NCI-H524 (cell line): ENCODE data around the gene LHX4.
A peak's percentile ranks its signal among the peaks of the same experiment; 100 is the strongest.

ENCODE experiments used
- DNase-seq, 2 experiments: peaks; one replicate each; lab custom pipeline; 2025; lab: John Stamatoyannopoulos, UW

The LHX4 gene

GRCh38 chr1:180229483-180230415 is at the start of gene LHX4:
LHX4 (plus strand) TSS chr1:180230264; CDS start chr1:180230530, 266 bp downstream.
- peak in 1 of 2 experiments; percentile 76 for DNase-seq

DNA sequence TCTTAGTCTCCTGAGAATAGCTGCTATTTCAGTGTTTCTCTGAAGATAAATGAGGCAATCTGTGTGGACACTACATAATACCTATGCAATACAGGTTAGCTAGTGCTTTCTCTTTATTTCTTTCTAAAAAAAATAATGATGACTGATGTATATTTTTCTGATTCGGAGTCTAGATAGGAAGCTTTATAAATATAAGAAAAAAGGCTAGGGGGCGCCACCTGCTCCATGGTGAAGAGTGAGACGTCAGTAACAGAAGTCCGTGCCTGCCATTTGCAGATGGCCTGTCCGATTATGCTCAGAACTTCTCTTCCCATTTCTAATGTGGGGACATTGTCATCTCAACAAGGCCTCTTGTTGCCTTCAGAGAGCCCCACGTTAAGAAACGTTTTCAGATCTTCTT is 49.0 kb upstream of the LHX4 start:
- peak in 1 of 2 experiments; percentile 38 for DNase-seq

- peak in 1 of 2 experiments; percentile 30 for DNase-seq
These were observed 47.9 kb upstream of the LHX4 start for GRCh38 chr1:180181996-180182642.

GRCh38 chr1:180182643-180183311 is 47.3 kb upstream of the LHX4 start:
- peak; percentile 69 to 81 for DNase-seq

DNA sequence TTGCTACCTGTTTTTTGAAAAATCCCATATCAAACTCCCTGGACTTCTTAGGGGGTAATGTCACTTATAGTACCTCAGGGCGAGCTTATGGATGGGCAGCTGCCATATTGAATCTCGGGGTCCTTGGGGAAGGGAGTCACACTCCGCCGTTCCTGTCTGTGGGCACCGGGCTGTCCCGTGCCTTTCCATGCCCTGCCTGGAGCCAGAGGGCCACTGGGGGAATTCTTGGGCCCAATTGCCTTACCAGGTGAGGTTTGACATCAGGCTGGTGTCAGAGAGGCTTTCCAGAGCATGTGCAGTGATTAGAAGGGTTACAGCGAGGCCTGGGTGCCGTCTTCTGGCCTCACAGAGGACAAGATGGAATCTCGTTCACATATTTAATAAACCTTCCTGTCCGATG is 46.6 kb upstream of the LHX4 start:
- DNase-seq = peak in 1 of 2 experiments; percentile 17

DNA sequence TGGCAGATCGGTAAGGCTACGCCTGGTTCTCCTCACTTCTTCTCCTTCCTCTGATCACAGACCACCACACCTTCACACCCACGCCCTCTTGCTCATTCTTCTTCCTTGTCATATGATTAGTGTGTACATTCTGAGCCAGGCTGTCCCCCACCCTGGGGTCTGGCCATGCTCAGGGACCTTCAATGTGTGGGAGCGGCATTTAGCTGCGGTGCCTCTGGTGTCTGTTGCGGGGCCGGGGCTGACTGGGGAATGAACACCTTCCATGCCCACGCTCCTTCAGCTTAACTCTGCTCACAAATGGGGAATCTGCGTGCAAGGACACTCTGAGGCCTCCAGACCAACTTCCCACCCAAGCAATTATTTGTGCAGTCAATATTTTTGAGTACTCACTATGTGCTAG is 46.0 kb upstream of the LHX4 start:
- no peak for DNase-seq

- no peak for DNase-seq
These were observed 44.8 kb upstream of the LHX4 start for GRCh38 chr1:180185281-180185680.

- DNase-seq = no peak
These were observed 44.0 kb upstream of the LHX4 start for GRCh38 chr1:180185971-180186645.

GRCh38 chr1:180186831-180187230 is 43.2 kb upstream of the LHX4 start:
- DNase-seq = no peak

- DNase-seq = no peak
These were observed 42.4 kb upstream of the LHX4 start for GRCh38 chr1:180187626-180188025.

GRCh38 chr1:180188091-180188506 is 42.0 kb upstream of the LHX4 start:
- peak; percentile 69 to 87 for DNase-seq

GRCh38 chr1:180188684-180189175 is 41.3 kb upstream of the LHX4 start:
- peak; percentile 75 to 96 for DNase-seq

DNA sequence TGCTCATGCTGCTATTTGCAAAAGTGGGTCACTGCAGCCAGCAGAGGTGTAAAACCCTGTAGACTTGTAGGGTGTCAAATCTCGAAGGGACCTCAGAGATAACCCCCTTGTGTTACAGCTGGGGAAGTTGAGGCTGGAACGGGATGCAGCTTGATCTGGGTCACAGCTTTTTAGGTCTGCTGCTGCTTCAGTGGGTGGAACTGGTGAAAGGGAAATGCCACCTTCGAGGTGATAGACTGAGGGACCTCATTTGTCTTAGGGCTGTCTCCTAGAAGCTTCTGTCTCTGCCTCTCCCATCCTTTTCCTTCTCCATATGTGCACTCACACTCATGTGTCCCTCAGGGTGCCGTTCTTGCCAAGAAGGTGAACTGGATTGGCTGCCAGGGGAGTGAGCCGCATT is 40.0 kb upstream of the LHX4 start:
- no peak for DNase-seq

DNA sequence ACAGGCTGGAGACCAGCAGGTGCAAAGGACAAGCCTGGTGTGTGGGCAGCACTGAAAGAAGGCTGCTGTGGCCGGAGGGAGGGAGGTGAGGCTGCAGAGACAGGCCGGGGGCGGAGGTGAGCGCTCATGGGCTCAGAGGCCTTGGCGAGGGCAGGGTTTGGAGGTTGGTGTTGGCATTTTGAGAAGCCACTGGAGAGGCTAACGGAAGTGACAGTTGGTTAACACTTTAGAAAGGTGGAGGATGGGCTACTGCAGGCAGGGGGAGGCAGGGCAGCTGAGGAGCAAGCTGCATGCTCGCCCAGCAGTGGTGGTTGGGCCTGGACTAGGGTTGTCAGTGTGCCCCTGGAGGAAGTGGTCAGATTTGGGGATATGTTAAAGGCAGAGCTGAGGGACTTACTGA is 37.9 kb upstream of the LHX4 start:
- no peak for DNase-seq

- DNase-seq = no peak
These were observed 36.7 kb upstream of the LHX4 start for GRCh38 chr1:180193141-180194047.

- no peak for DNase-seq
These were observed 36.0 kb upstream of the LHX4 start for GRCh38 chr1:180194048-180194425.

DNA sequence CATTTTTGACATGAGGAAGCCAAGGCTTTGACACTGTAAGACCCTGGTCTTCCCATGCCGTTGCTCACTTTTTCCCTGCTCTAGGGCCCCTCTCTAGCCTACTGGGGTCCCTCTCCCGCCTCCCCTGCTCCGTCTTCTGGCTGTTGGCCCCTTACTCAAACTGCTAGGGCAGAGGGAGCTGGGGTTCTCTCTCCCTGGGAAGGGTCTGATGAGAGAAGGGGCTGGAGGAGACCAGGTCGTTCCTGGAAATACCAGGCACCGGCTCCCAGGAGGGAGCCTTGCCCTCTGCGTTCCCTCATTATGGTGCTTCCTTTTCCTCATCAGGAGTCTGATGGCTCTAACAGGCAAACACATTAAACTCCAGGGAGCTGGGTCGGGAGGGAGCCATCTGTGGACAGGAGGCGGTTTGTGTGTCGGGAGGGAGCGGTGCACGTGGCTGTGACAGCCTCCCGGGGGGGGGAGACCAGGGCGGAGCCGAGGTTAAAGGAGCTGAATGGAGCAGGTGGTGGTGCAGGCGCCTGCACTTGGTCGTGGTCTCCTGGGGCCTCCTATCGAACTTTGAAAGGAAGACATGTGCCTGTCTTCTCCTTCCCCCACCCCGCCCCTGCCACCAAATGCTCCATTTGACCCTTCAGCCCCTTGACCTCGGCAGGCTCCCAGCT is 35.4 kb upstream of the LHX4 start:
- peak; percentile 91 to 93 for DNase-seq

DNA sequence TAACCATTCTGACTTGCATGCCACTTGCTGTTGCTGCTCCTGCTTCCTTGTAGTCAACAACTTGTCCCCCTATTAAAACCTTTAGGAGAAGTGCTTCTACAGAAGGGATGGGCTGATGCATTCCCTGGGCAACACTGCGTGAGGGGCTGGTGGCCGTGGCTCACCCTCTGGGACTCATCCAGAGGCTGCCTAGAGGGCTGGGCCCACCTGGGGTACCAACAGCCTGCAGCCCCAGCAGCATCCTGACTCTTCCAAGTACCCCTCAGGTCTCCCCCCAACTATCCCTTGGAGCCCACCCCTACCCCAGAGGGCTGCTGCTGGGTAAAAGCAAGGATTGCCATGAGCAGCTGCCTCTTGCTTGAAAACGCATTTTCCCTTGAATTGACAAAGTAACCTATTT is 34.7 kb upstream of the LHX4 start:
- DNase-seq = no peak

DNA sequence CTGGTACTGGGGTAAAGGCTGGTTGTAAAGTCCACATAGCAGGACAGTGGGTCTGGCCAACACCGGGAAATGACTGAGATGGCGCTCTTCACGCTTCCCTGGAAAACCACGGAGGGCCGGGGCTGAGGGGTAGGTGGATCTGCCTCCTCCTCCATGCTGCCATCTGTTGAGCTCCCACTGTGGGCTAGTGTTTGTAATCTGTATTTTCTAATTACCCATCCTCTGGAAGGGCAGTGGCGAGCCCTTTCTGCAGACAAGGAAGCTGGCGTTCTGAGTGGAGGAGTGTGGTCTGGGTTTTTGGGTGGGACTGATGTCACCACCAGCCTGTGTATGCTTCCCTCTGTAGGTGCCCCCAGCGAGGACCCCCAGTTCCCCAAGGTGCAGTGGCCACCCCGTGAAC is 34.1 kb upstream of the LHX4 start:
- DNase-seq = peak; percentile 33 to 73

DNA sequence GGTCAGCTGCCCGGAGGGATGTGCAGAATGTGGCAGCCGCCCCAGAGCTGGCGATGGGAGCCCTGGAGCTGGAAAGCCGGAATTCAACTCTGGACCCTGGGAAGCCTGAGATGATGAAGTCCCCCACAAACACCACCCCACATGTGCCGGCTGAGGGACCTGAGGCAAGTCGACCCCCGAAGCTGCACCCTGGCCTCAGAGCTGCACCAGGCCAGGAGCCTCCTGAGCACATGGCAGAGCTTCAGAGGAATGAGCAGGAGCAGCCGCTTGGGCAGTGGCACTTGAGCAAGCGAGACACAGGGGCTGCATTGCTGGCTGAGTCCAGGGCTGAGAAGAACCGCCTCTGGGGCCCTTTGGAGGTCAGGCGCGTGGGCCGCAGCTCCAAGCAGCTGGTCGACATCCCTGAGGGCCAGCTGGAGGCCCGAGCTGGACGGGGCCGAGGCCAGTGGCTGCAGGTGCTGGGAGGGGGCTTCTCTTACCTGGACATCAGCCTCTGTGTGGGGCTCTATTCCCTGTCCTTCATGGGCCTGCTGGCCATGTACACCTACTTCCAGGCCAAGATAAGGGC is 33.5 kb upstream of the LHX4 start:
- DNase-seq = no peak
